ENCODE results near the gene SLC7A11. TPM values are rescaled to one million over a fixed set of nuclear protein-coding genes. Genes with fewer than 3 reads are reported as not detected.

SLC7A11 gene
- total RNA-seq, 3 donors from 2014 or later = 0.16 to 1.9 (median 1.3) TPM

- Histone ChIP-seq H3K9me3 (no peaks in the 10 kb centered on the region), H3K27ac (no peak overlapping the region), H3K4me3 (no peak overlapping the region), H3K27me3 (no peaks in the 10 kb centered on the region), H3K4me1 (no peaks in the 10 kb centered on the region), H3K36me3 (no peaks in the 10 kb centered on the region)
- no peak for TF ChIP-seq CTCF (IDR thresholded peaks at IDR 0.05)
- no peak for TF ChIP-seq POLR2AphosphoS5 (IDR thresholded peaks at IDR 0.05)
- DNase-seq (ENCODE audit: low spot score in 2 of 2) = no peak
- intact Hi-C loops (cut with DNase I; ENCODE audit: low total_unique reads) = no loop called here
These were observed 101.3 kb downstream of the SLC7A11 start for GRCh38 chr4:138140879-138141278.

- no peak for DNase-seq (ENCODE audit: low spot score in 2 of 2)
- H3K9me3 ChIP-seq = no peaks in the 10 kb centered on the region
- H3K4me1 ChIP-seq = no peaks in the 10 kb centered on the region
- no peak overlapping the region for H3K27ac ChIP-seq
- H3K27me3 ChIP-seq = no peaks in the 10 kb centered on the region
- no peak for TF ChIP-seq POLR2AphosphoS5 (IDR thresholded peaks at IDR 0.05)
- no peak for TF ChIP-seq POLR2A (IDR thresholded peaks at IDR 0.05)
- TF ChIP-seq CTCF (IDR thresholded peaks at IDR 0.05) = no peak
- H3K36me3 ChIP-seq = no peaks in the 10 kb centered on the region
- intact Hi-C loops (cut with DNase I; ENCODE audit: low total_unique reads) = no loop called here
- H3K4me3 ChIP-seq = no peak overlapping the region
These were observed 103.4 kb downstream of the SLC7A11 start for GRCh38 chr4:138138774-138139173.

DNA sequence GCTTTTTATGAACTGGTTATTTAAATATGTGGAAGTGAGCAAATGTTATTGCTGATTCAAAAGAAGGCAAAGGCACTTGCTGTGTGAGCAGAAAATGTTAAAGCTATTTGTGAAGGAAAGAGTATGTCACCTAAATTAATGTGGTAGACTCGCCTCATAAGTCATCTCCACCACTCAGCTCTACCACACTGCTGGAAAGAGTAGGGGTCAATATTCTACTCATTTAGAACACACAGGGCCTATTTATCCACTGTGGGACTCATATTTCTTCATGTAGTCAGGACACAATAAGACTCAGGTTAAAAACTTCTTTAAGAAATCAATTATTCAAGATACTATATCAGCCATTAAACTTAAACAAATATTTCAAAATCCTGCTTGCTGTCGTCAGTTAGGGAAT lies 106.5 kb downstream of the SLC7A11 start:
- H3K4me3 ChIP-seq = no peak overlapping the region
- H3K4me1 ChIP-seq = no peaks in the 10 kb centered on the region
- TF ChIP-seq POLR2A (IDR thresholded peaks at IDR 0.05) = no peak
- no peak for TF ChIP-seq CTCF (IDR thresholded peaks at IDR 0.05)
- no peak for TF ChIP-seq POLR2AphosphoS5 (IDR thresholded peaks at IDR 0.05)
- intact Hi-C loops (cut with DNase I; ENCODE audit: low total_unique reads) = no loop called here
- H3K36me3 ChIP-seq = no peaks in the 10 kb centered on the region
- no peak for DNase-seq (ENCODE audit: low spot score in 2 of 2)
- H3K27me3 ChIP-seq = no peaks in the 10 kb centered on the region
- peaks cover 8 to 25% of the 10 kb centered on the region in 2 donors for H3K9me3 ChIP-seq
- H3K27ac ChIP-seq = no peak overlapping the region

GRCh38 chr4:138118270-138118669 lies 123.9 kb downstream of the SLC7A11 start:
- H3K27ac ChIP-seq = no peak overlapping the region
- TF ChIP-seq POLR2A (IDR thresholded peaks at IDR 0.05) = no peak
- TF ChIP-seq CTCF (IDR thresholded peaks at IDR 0.05) = no peak
- no peak for TF ChIP-seq POLR2AphosphoS5 (IDR thresholded peaks at IDR 0.05)

DNA sequence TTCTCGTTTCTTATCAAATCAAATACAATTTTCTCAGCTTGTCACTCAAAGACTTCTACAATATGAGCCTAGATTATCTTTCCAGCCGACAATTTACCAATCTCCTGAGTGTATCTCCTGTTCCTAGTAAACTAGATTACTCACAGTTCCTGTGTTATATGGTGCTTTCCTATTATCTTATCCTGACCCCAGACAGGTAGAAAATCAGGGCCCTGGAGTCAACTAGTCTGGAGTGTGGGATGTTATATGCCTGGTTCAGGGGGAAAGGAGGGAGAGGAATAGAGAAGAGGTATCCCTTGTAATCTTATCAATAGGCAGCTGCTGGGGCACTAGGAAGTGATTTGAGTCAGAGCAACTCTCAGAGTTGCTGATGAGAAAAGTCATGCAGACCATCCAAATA lies 127.1 kb downstream of the SLC7A11 start:
- no peaks in the 10 kb centered on the region for H3K4me1 ChIP-seq
- no peaks in the 10 kb centered on the region for H3K36me3 ChIP-seq
- no peak for DNase-seq (ENCODE audit: low spot score in 2 of 2)
- TF ChIP-seq CTCF (IDR thresholded peaks at IDR 0.05) (no peak), POLR2A (IDR thresholded peaks at IDR 0.05) (no peak), POLR2AphosphoS5 (IDR thresholded peaks at IDR 0.05) (no peak)
- intact Hi-C loops (cut with DNase I; ENCODE audit: low total_unique reads) = no loop called here
- no peaks in the 10 kb centered on the region for H3K9me3 ChIP-seq
- H3K27me3 ChIP-seq = no peaks in the 10 kb centered on the region
- H3K27ac ChIP-seq = no peak overlapping the region
- H3K4me3 ChIP-seq = no peak overlapping the region

More at GRCh38 chr4:138118270-138118669, 123.9 kb downstream of the SLC7A11 start:
- no peak for DNase-seq (ENCODE audit: low spot score in 2 of 2)
- H3K9me3 ChIP-seq = peaks cover 0 to 3% of the 10 kb centered on the region in 2 donors
- no peaks in the 10 kb centered on the region for H3K4me1 ChIP-seq
- no peaks in the 10 kb centered on the region for H3K27me3 ChIP-seq
- no peaks in the 10 kb centered on the region for H3K36me3 ChIP-seq
- intact Hi-C loops (cut with DNase I; ENCODE audit: low total_unique reads) = no loop called here
- H3K4me3 ChIP-seq = no peak overlapping the region
